NCI-H2107 treated with DMSO at 0.1 percent for 48 hours (cell line): Measurements from ENCODE around the gene DNAJC11.

Source experiments
- DNase-seq: peaks from one replicate; lab custom pipeline; 2025; ENCODE audit not compliant: unreplicated experiment; lab: John Stamatoyannopoulos, UW

DNAJC11 gene

DNA sequence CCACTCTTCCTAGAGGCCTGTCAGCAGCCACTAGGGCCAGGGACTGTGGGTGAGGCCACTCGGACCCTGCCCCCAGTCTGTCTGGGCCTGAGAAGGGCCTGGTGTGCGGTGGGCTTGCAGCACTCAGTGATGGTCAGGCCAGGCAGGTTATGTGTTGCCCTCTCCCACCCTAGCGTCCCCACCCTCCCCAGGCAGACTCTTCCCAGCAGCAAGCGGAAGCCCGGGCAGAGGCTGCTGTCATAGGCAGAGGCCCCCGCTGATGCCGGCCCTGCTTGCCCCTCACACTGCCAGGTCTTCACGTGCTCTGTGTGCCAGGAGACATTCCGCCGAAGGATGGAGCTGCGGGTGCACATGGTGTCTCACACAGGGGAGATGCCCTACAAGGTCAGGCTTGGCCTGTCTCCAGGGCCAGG is 115.2 kb downstream of the DNAJC11 start:
- DNase-seq, result no peak

DNA sequence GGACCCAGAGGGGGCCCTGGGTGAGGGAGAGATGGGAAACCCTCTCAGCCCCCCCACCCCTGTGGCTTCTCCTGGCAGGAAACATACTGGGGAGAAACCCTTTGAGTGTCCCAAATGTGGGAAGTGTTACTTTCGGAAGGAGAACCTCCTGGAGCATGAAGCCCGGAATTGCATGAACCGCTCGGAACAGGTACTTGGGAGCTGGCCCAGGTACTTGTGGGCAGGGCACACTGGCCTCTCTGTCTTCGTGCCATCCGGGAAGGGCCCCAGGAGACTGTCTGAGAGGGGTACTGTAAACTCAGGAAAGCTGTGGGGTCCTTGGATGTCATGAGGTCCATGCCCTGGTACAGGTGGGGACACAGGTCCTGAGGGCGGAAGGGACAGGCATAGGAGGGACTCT is 115.8 kb downstream of the DNAJC11 start:
- DNase-seq, result no peak

DNA sequence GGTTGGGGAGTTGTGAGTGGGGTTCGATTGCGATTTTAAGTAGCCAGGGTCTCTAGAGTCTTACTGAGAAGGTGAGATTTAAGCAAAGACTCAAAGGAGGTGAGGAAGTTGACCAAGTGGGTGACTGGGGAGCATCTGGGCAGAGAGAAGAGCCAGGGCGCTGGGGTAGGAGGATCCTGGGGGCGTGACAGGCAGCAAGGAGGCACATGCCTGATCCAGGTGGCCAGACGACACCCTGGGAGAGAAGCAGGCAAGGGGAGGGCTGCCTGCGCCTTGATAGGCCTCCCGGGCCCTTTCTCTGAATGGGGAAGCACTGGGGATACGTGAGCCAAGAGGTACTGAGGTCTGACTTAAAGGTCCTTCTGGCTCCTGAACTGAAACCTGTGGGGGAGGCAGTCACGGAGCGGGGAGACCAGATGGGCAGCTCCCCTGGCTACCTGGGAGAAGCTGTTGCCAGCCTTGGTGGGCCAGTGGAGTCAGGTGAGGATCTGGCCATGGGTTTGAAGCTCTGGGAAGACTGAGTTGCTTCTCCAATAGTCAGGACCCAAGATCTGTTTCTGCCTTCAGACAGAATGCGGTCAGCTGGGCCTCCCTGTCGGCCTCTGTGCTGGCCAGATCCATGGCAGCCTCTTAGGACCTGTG is 116.4 kb downstream of the DNAJC11 start:
- no peak for DNase-seq
